Colonic mucosa (tissue), 4 donors: Measurements from ENCODE around the gene WDR86. TPM values are rescaled to one million over a fixed set of nuclear protein-coding genes. Genes with fewer than 3 reads are reported as not detected.
A peak's percentile ranks its signal among the peaks of the same experiment; 100 is the strongest.

Experiments used
- DNase-seq: peaks from one replicate; pipeline ENCODE4 v3.0.0-alpha.2; 2020
- H3K27ac ChIP-seq: fragments of 200-600 bp; one replicate; pipeline ENCODE4 v1.8.0; 2021
- H3K27me3 ChIP-seq: fragments of 200-600 bp; one replicate; pipeline ENCODE4 v1.8.0; 2021
- H3K36me3 ChIP-seq: fragments of 200-600 bp; one replicate; pipeline ENCODE4 v1.8.0; 2021
- H3K4me1 ChIP-seq: fragments of 200-600 bp; one replicate; pipeline ENCODE4 v1.8.0; 2021; ENCODE audit warnings: mild to moderate bottlenecking
- H3K4me3 ChIP-seq: fragments of 200-600 bp; one replicate; pipeline ENCODE4 v1.8.0; 2021
- H3K9ac ChIP-seq, 2 donors: one replicate each; pipeline ENCODE4 v1.7.0; 2013; ENCODE audit warnings: control low read depth in 2 of 2, low read depth in 2 of 2, low read length in 2 of 2
- H3K9me3 ChIP-seq: fragments of 200-600 bp; one replicate; pipeline ENCODE4 v1.8.0; 2021
- intact Hi-C: fragments of 100-400 bp; cut with DNase I; formaldehyde crosslinking; loops from one replicate; pipeline ENCODE4 v1.14.1; 2022
- total RNA-seq, 2 donors: library from RNA; stranded (reverse); fragmentation: NEBNext Ultra II Directional in 1 of 2; extraction: Animal tissue kit (Norgen Biotek cat#: 25700) in 1 of 2; gene quantifications; one replicate each; pipeline ENCODE4 v1.2.1, GENCODE V29; 2021
- TF ChIP-seq, protein P1 (sequence below): fragments of 200-600 bp; IDR thresholded peaks from one replicate; pipeline ENCODE4 v1.8.0; 2022; ENCODE audit warnings: antibody characterized with exemption, mild to moderate bottlenecking
- donor health status: healthy.
- donor health status: DM: no; HTN: no; CAD: no.
- donor health status: DM: no; HTN: no; CAD: no.

WDR86 gene
- total RNA-seq, 2 donors from 2014 or later, result 1.2 TPM; not detected in 1

DNA sequence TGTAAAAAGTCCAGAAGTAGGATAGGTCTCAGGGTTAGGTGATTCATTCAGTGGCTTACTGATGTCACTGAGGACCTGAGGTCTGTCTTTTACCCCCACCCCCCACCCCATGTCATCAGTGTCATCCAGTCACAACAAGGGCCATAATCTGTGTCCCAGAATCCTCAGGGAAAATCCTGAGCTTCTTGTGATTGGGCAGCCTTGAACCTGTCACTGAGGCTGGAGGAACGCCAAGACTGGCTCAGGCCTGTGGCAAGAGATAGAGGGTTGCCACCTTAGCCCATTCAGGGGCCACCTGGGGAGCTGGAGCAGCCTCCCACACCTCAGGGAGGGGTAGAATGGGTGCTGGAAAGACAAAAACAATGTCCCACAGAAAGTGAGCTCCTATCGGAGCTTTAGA is 38.6 kb downstream of the WDR86 start:
- no peaks in the 10 kb centered on the region for H3K9me3 ChIP-seq
- no peak overlapping the region for H3K27ac ChIP-seq
- H3K4me3 ChIP-seq, result no peak overlapping the region
- DNase-seq, result no peak
- TF ChIP-seq, protein P1, sequence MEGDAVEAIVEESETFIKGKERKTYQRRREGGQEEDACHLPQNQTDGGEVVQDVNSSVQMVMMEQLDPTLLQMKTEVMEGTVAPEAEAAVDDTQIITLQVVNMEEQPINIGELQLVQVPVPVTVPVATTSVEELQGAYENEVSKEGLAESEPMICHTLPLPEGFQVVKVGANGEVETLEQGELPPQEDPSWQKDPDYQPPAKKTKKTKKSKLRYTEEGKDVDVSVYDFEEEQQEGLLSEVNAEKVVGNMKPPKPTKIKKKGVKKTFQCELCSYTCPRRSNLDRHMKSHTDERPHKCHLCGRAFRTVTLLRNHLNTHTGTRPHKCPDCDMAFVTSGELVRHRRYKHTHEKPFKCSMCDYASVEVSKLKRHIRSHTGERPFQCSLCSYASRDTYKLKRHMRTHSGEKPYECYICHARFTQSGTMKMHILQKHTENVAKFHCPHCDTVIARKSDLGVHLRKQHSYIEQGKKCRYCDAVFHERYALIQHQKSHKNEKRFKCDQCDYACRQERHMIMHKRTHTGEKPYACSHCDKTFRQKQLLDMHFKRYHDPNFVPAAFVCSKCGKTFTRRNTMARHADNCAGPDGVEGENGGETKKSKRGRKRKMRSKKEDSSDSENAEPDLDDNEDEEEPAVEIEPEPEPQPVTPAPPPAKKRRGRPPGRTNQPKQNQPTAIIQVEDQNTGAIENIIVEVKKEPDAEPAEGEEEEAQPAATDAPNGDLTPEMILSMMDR, result no peak
- H3K9ac ChIP-seq, result no peak overlapping the region
- H3K4me1 ChIP-seq, result peaks cover 5% of the 10 kb centered on the region
- no peaks in the 10 kb centered on the region for H3K36me3 ChIP-seq
- H3K27me3 ChIP-seq, result no peaks in the 10 kb centered on the region
- intact Hi-C loops, result no loop called here

DNA sequence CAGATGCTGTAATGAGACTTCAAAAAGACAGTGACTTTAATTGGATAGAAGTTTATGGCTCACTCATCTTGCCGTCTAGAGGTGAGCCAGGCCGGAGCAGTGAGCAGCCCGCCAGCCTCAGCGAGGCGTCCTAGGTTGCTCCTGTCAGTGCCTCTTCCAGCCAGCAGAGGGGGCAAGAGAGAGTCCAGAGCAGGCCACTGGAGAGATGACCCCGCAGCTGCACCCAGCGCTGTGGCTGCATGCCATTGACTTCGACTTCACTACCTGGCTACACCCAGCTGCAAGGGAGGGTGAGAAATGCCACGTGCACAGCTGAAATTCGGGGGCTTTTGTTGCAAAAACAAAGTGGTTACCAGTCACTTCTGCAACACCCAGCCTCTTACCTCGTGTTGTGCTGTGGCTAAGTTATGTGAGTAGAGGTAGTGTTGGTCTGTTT is 41.7 kb downstream of the WDR86 start:
- Histone ChIP-seq H3K9ac (no peak overlapping the region), H3K36me3 (no peaks in the 10 kb centered on the region), H3K27me3 (no peaks in the 10 kb centered on the region), H3K4me1 (peaks cover 5% of the 10 kb centered on the region), H3K9me3 (no peaks in the 10 kb centered on the region), H3K27ac (no peak overlapping the region), H3K4me3 (no peak overlapping the region)
- intact Hi-C loops, result loop anchor here (5.0 kb wide), 1 partner anchor 394 kb away; no protein-coding TSS in a partner anchor
- DNase-seq, result peak; percentile 85
- TF ChIP-seq, protein P1, result peak; percentile 95

DNA sequence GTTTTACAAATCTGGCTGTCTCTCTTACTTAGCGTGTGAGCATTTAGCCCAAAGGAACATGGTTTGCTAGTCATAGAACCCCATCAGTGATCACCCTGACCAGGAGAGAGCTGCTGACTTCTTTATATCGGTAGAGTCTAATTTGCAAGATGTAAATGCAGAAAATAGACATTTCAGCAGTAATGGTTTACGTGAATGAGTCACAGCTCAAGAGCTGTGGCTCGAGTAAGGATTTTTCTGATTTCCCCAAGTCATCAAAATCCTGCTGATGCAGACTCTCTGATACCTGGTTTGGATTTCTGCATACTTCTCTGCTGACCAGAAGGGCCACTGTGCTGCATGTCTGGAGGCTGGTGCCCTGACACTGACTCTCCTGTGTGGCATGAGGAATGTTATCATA is 42.6 kb downstream of the WDR86 start:
- no peak overlapping the region for H3K9ac ChIP-seq
- no peaks in the 10 kb centered on the region for H3K9me3 ChIP-seq
- intact Hi-C loops, result loop anchor here (2.0 to 5.0 kb wide), 2 partner anchors 82 to 395 kb away; no protein-coding TSS in a partner anchor
- H3K4me1 ChIP-seq, result peaks cover 5% of the 10 kb centered on the region
- H3K36me3 ChIP-seq, result no peaks in the 10 kb centered on the region
- TF ChIP-seq, protein P1, result no peak
- H3K27me3 ChIP-seq, result no peaks in the 10 kb centered on the region
- no peak overlapping the region for H3K4me3 ChIP-seq
- DNase-seq, result no peak
- no peak overlapping the region for H3K27ac ChIP-seq

DNA sequence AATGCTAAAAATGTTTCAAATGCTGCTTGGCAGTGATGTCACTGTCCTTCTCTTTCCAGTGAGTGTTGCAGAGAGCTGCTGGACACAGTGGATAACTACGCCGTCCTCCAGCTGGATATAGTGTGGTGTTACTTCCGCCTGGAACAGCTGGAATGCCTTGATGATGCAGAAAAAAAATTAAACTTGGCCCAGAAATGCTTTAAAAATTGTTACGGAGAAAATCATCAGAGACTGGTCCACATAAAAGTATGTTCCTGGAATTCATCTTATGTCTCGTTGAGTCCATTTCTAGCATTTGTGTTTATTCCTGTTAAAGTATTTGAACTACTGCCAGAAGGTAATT is 43.0 kb downstream of the WDR86 start:
- TF ChIP-seq, protein P1, result no peak
- no peaks in the 10 kb centered on the region for H3K36me3 ChIP-seq

DNA sequence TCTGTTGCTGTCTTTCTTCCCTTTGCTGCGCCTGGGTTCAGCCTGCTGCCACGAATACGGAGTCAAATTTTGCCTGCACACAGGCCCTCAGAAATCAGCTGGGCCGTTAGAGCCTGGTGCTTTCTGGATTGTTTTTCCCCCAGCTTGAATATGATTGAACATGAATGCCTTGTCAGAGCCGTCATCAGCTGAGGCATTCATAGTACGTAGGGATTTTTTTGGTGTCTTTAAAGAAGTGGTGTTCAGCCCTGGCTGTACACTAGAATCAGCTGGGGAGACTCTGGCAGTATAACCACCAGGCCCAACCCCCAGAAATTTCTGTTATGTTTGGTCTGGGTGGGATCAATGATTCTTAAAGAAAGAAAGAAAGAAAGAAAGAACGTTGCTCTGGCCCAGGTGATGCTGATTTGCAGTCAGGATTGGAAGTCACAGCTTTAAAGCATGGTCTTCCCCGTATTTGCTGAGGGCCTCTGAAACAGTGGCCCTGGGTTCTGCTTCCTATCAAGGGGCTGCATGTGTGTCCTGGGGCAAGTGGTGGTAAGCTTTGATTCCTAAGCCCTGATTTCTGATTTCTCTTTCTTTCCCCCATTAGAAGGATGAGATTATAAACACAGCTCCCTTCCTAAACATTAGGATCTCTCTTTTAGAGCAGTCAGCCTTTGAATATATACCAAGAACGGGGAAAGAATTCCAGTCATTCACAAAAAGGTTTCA is 43.5 kb downstream of the WDR86 start:
- DNase-seq, result no peak
- peaks cover 5% of the 10 kb centered on the region for H3K4me1 ChIP-seq
- no peaks in the 10 kb centered on the region for H3K27me3 ChIP-seq
- no peak overlapping the region for H3K4me3 ChIP-seq
- H3K9ac ChIP-seq, result no peak overlapping the region
- H3K36me3 ChIP-seq, result peaks cover 1% of the 10 kb centered on the region
- peak overlapping the region; percentile 37 for H3K27ac ChIP-seq
- intact Hi-C loops, result loop anchor here (2.0 to 5.0 kb wide), 2 partner anchors 82 to 396 kb away; no protein-coding TSS in a partner anchor
- no peaks in the 10 kb centered on the region for H3K9me3 ChIP-seq
- TF ChIP-seq, protein P1, result no peak

More for the DNA sequence above, 43.0 kb downstream of the WDR86 start:
- intact Hi-C loops, result loop anchor here (2.0 to 5.0 kb wide), 2 partner anchors 82 to 395 kb away; no protein-coding TSS in a partner anchor
- Histone ChIP-seq H3K9me3 (no peaks in the 10 kb centered on the region), H3K27ac (peak overlapping the region; percentile 37), H3K4me3 (no peak overlapping the region), H3K27me3 (no peaks in the 10 kb centered on the region), H3K9ac (no peak overlapping the region), H3K4me1 (peaks cover 5% of the 10 kb centered on the region)
- no peak for DNase-seq
